Activated naive CD8-positive, alpha-beta T cell (primary cell): ENCODE data around the gene LUC7L.
"Not testable (repeated sequence)": the region's sequence is repeated elsewhere in the genome, so short reads cannot be mapped to it uniquely, and the experiment has no call there.

Source experiments
- H3K27ac Mint-ChIP-seq: one replicate; pipeline ENCODE4 v1.8.0; 2021; ENCODE audit warnings: mixed read lengths
- H3K27me3 Mint-ChIP-seq: one replicate; pipeline ENCODE4 v1.8.0; 2021; ENCODE audit warnings: mixed read lengths
- H3K36me3 Mint-ChIP-seq: one replicate; pipeline ENCODE4 v1.8.0; 2021; ENCODE audit warnings: mixed read lengths
- H3K4me1 Mint-ChIP-seq: one replicate; pipeline ENCODE4 v1.8.0; 2021; ENCODE audit warnings: low read depth, mixed read lengths
- H3K4me3 Mint-ChIP-seq: one replicate; pipeline ENCODE4 v1.8.0; 2021; ENCODE audit warnings: mild to moderate bottlenecking, mixed read lengths
- H3K9me3 Mint-ChIP-seq: one replicate; pipeline ENCODE4 v1.8.0; 2021; ENCODE audit warnings: low read depth, mixed read lengths

LUC7L gene

DNA sequence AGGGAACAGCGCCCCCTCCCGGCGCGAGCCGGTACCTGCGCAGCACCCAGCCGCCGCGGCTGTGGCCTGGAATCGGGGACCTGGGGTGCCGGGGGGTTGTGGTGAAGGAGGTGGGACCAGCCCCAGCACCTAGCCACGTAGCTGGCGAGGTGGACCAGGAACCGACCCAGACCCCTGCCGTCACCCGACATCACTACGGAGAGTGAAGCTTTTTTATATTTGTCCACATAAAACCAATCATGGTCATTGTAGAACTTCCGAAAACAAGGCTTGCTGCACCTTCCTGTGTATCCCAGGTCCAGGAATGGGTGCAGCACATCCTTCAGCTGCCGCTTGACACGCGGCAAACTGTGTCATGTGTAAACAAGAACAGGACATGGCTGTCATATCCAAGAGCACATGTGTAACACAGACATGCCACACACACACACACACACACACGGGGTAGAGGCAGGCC is 47.7 kb downstream of the LUC7L start:
- H3K4me1 Mint-ChIP-seq, result peaks cover 6% of the 10 kb centered on the region
- H3K27ac Mint-ChIP-seq, result no peak overlapping the region
- no peaks in the 10 kb centered on the region for H3K9me3 Mint-ChIP-seq
- H3K27me3 Mint-ChIP-seq, result peaks cover 9% of the 10 kb centered on the region
- no peaks in the 10 kb centered on the region for H3K36me3 Mint-ChIP-seq
- H3K4me3 Mint-ChIP-seq, result peak overlapping the region; percentile 23

GRCh38 chr16:180681-181564 is 48.3 kb downstream of the LUC7L start:
- Mint-ChIP-seq H3K36me3 (no peaks in the 10 kb centered on the region), H3K4me1 (peaks cover 6% of the 10 kb centered on the region), H3K27ac (no peak overlapping the region), H3K27me3 (peaks cover 9% of the 10 kb centered on the region), H3K4me3 (peak overlapping the region; percentile 64), H3K9me3 (no peaks in the 10 kb centered on the region)

- Mint-ChIP-seq H3K4me3 (peak within 1 kb of the TSS; percentile 68), H3K27ac (no peak within 1 kb of the TSS), H3K36me3 (no peaks in the 10 kb centered on the region), H3K27me3 (peaks cover 13% of the 10 kb centered on the region), H3K4me1 (peaks cover 11% of the 10 kb centered on the region), H3K9me3 (no peaks in the 10 kb centered on the region)
Measured at GRCh38 chr16:180101-180675, 49.1 kb downstream of the LUC7L start, which contains the start of gene HBQ1. HBQ1 (plus strand) TSS chr16:180459; CDS start chr16:180487, 28 bp downstream.

DNA sequence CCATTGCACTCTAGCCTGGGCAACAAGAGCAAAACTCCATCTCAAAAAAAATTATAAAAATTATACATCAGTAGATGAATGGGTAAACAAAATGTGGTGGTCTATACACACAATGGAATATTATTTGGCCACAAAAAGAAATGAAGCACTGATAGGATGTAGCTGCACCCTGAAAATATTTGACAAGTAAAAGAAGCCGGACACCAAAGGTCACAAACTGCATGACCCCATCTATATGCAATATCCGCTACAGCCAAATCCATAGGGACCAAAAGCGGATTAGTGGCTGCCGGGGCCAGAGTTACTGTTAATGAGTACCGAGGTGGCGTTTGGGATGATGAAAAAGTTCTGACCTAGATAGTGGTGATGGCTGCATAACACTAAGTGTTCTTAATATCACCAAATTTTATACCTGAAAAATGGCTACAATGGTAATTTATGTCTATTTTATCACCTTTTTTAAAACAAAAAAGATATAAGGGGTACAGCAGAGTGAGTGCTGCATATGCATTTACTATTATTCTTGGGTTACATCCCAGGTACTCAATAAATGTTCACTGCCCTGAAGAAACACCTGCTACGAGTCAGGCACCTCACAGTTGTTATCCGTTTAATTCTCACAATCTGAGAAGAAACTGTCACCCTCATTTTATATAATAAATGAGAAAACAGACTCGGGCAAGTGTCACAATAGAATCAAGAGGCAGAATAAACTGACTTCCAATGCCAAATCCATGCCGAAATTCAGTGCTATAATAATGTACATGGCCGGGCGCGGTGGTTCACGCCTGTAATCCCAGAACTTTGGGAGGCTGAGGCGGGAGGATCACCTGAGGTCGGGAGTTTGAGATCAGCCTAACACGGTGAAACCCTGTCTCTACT is 49.8 kb downstream of the LUC7L start:
- Mint-ChIP-seq H3K4me1 (peaks cover 18% of the 10 kb centered on the region), H3K4me3 (peak overlapping the region; percentile 68), H3K36me3 (no peaks in the 10 kb centered on the region), H3K27me3 (peaks cover 20% of the 10 kb centered on the region), H3K9me3 (no peaks in the 10 kb centered on the region), H3K27ac (no peak overlapping the region)

DNA sequence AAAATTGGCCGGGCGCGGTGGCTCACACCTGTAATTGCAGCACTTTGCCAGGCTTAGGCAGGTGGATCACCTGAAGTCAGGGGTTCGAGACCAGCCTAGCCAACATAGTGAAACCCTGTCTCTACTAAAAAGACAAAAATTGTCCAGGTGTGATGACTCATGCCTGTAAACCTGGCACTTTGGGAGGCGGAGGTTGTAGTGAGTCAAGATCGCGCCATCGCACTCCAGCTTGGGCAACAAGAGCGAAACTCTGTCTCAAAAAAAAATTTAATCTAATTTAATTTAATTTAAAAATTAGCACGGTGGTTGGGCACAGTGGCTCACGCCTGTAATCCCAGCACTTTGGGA is 50.6 kb downstream of the LUC7L start:
- no peaks in the 10 kb centered on the region for H3K9me3 Mint-ChIP-seq
- H3K27ac Mint-ChIP-seq, result no peak overlapping the region
- H3K4me3 Mint-ChIP-seq, result no peak overlapping the region
- peaks cover 21% of the 10 kb centered on the region for H3K4me1 Mint-ChIP-seq
- H3K36me3 Mint-ChIP-seq, result no peaks in the 10 kb centered on the region
- peaks cover 22% of the 10 kb centered on the region for H3K27me3 Mint-ChIP-seq

DNA sequence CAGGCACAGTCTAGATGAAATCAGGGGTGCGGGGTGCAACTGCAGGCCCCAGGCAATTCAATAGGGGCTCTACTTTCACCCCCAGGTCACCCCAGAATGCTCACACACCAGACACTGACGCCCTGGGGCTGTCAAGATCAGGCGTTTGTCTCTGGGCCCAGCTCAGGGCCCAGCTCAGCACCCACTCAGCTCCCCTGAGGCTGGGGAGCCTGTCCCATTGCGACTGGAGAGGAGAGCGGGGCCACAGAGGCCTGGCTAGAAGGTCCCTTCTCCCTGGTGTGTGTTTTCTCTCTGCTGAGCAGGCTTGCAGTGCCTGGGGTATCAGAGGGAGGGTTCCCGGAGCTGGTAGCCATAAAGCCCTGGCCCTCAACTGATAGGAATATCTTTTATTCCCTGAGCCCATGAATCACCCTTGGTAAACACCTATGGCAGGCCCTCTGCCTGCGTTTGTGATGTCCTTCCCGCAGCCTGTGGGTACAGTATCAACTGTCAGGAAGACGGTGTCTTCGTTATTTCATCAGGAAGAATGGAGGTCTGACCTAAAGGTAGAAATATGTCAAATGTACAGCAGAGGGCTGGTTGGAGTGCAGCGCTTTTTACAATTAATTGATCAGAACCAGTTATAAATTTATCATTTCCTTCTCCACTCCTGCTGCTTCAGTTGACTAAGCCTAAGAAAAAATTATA is 51.1 kb downstream of the LUC7L start:
- Mint-ChIP-seq H3K27me3 (peaks cover 22% of the 10 kb centered on the region), H3K36me3 (no peaks in the 10 kb centered on the region), H3K4me1 (peaks cover 21% of the 10 kb centered on the region)

GRCh38 chr16:177394-177822 is 51.8 kb downstream of the LUC7L start:
- no peaks in the 10 kb centered on the region for H3K9me3 Mint-ChIP-seq
- peak overlapping the region; percentile 51 for H3K4me3 Mint-ChIP-seq
- peaks cover 21% of the 10 kb centered on the region for H3K4me1 Mint-ChIP-seq
- H3K27ac Mint-ChIP-seq, result no peak overlapping the region
- H3K36me3 Mint-ChIP-seq, result no peaks in the 10 kb centered on the region
- H3K27me3 Mint-ChIP-seq, result peaks cover 22% of the 10 kb centered on the region

More for the DNA sequence above, 51.1 kb downstream of the LUC7L start:
- no peaks in the 10 kb centered on the region for H3K9me3 Mint-ChIP-seq
- peak overlapping the region; percentile 51 for H3K4me3 Mint-ChIP-seq
- H3K27ac Mint-ChIP-seq, result no peak overlapping the region

DNA sequence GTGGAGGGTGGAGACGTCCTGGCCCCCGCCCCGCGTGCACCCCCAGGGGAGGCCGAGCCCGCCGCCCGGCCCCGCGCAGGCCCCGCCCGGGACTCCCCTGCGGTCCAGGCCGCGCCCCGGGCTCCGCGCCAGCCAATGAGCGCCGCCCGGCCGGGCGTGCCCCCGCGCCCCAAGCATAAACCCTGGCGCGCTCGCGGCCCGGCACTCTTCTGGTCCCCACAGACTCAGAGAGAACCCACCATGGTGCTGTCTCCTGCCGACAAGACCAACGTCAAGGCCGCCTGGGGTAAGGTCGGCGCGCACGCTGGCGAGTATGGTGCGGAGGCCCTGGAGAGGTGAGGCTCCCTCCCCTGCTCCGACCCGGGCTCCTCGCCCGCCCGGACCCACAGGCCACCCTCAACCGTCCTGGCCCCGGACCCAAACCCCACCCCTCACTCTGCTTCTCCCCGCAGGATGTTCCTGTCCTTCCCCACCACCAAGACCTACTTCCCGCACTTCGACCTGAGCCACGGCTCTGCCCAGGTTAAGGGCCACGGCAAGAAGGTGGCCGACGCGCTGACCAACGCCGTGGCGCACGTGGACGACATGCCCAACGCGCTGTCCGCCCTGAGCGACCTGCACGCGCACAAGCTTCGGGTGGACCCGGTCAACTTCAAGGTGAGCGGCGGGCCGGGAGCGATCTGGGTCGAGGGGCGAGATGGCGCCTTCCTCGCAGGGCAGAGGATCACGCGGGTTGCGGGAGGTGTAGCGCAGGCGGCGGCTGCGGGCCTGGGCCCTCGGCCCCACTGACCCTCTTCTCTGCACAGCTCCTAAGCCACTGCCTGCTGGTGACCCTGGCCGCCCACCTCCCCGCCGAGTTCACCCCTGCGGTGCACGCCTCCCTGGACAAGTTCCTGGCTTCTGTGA is 52.5 kb downstream of the LUC7L start, which contains the start of gene HBA1:
TSS of gene HBA1 (plus strand) at position 204 of the 906 bp plus-strand sequence. CDS start at position 241, 37 bp downstream.
- H3K4me1 Mint-ChIP-seq, result peaks cover 22% of the 10 kb centered on the region
- H3K27ac Mint-ChIP-seq, H3K9me3 Mint-ChIP-seq, H3K36me3 Mint-ChIP-seq: not testable (repeated sequence)
- peaks cover 23% of the 10 kb centered on the region for H3K27me3 Mint-ChIP-seq
- H3K4me3 Mint-ChIP-seq, result peak within 1 kb of the TSS; percentile 51

- peaks cover 23% of the 10 kb centered on the region for H3K4me1 Mint-ChIP-seq
- H3K4me3 Mint-ChIP-seq, H3K36me3 Mint-ChIP-seq, H3K27ac Mint-ChIP-seq, H3K9me3 Mint-ChIP-seq: not testable (repeated sequence)
- H3K27me3 Mint-ChIP-seq, result peaks cover 23% of the 10 kb centered on the region
Measured at GRCh38 chr16:176006-176405, 53.2 kb downstream of the LUC7L start.

GRCh38 chr16:175011-175949 is 54.0 kb downstream of the LUC7L start:
- no peaks in the 10 kb centered on the region for H3K9me3 Mint-ChIP-seq
- H3K27ac Mint-ChIP-seq, result no peak overlapping the region
- H3K4me1 Mint-ChIP-seq, result peaks cover 23% of the 10 kb centered on the region
- H3K36me3 Mint-ChIP-seq, result no peaks in the 10 kb centered on the region
- peak overlapping the region; percentile 46 for H3K4me3 Mint-ChIP-seq
- peaks cover 26% of the 10 kb centered on the region for H3K27me3 Mint-ChIP-seq

GRCh38 chr16:173928-174769 is 55.1 kb downstream of the LUC7L start:
- H3K27ac Mint-ChIP-seq, H3K36me3 Mint-ChIP-seq, H3K9me3 Mint-ChIP-seq: not testable (repeated sequence)
- peaks cover 26% of the 10 kb centered on the region for H3K27me3 Mint-ChIP-seq
- peak overlapping the region; percentile 40 for H3K4me3 Mint-ChIP-seq
- peaks cover 21% of the 10 kb centered on the region for H3K4me1 Mint-ChIP-seq

DNA sequence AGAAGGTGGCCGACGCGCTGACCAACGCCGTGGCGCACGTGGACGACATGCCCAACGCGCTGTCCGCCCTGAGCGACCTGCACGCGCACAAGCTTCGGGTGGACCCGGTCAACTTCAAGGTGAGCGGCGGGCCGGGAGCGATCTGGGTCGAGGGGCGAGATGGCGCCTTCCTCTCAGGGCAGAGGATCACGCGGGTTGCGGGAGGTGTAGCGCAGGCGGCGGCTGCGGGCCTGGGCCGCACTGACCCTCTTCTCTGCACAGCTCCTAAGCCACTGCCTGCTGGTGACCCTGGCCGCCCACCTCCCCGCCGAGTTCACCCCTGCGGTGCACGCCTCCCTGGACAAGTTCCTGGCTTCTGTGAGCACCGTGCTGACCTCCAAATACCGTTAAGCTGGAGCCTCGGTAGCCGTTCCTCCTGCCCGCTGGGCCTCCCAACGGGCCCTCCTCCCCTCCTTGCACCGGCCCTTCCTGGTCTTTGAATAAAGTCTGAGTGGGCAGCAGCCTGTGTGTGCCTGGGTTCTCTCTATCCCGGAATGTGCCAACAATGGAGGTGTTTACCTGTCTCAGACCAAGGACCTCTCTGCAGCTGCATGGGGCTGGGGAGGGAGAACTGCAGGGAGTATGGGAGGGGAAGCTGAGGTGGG is 55.9 kb downstream of the LUC7L start:
- not testable (repeated sequence) for H3K27ac Mint-ChIP-seq
- H3K4me3 Mint-ChIP-seq, result peak overlapping the region; percentile 44

More for the DNA sequence above, 55.9 kb downstream of the LUC7L start:
- peaks cover 21% of the 10 kb centered on the region for H3K4me1 Mint-ChIP-seq
- H3K27me3 Mint-ChIP-seq, result peaks cover 30% of the 10 kb centered on the region
- H3K36me3 Mint-ChIP-seq, H3K9me3 Mint-ChIP-seq: not testable (repeated sequence)
